K562 (cell line): ENCODE results near the gene RAI14. TPM values are rescaled to one million over a fixed set of nuclear protein-coding genes. Genes with fewer than 3 reads are reported as not detected.
A peak's percentile ranks its signal among the peaks of the same experiment; 100 is the strongest.

ENCODE experiments used
- ATAC-seq: fragments of 200-7000 bp; cut with Tn5 transposase; 3 replicates; pipeline ENCODE4 v1.9.1; 2020; ENCODE audit warnings: moderate library complexity
- BruUV-seq: library from RNA; stranded (reverse); fragments of 400-500 nt; replicated peaks from 2 replicates; lab custom pipeline; 2021; lab: Mats Ljungman, UMichigan
- CTCF ChIA-PET: fragments of 300-600 bp; formaldehyde crosslinking; extraction: SDS; loops from one replicate; lab custom pipeline; 2021; ENCODE audit warnings: low intra/inter-chr PET ratio; lab: Yijun Ruan, JAX
- POLR2A ChIA-PET: fragments of 300-600, 350-650 bp; sonication (Branson Sonifier 250); formaldehyde crosslinking; extraction: SDS; loops from one replicate; lab custom pipeline; 2021; ENCODE audit warnings: antibody characterized with exemption, inconsistent platforms; lab: Yijun Ruan, JAX
- DNase-seq, 4 experiments: peaks; one replicate each; pipeline versions ENCODE4 v3.0.0 to v3.0.0-alpha.2; 2011 to 2018; ENCODE audit warnings: low spot score in 3 of 4, mixed read lengths in 3 of 4; ENCODE audit errors: extremely low read depth in 1 of 4
- FAIRE-seq: peaks from 2 replicates; lab custom pipeline; 2011; peaks lifted over from hg19 to GRCh38; lab: Jason Lieb, UNC
- H2AFZ ChIP-seq: 2 replicates; pipeline ENCODE4 v1.6.0; 2011; ENCODE audit warnings: low read depth, low read length, control low read depth, inconsistent platforms
- H3K27ac ChIP-seq: fragments of 200-600 bp; 3 replicates; pipeline ENCODE4 v1.8.0; 2011; ENCODE audit warnings: low read depth, mild to moderate bottlenecking, control low read depth, inconsistent platforms, low read length, moderate library complexity, mixed read lengths; ENCODE audit errors: extremely low read depth
- H3K27me3 ChIP-seq, 2 experiments: fragments of 300-600 bp in 1 of 2; 2 replicates in 1 of 2; 3 replicates in 1 of 2; pipeline versions ENCODE4 v1.6.0 to v1.8.0; 2011; ENCODE audit warnings: inconsistent platforms in 2 of 2, low read length in 2 of 2, mild to moderate bottlenecking in 1 of 2, mixed read lengths in 1 of 2, moderate library complexity in 1 of 2; ENCODE audit not compliant: control insufficient read depth in 2 of 2, insufficient read depth in 2 of 2
- H3K36me3 ChIP-seq: fragments of 300-600 bp; 3 replicates; pipeline ENCODE4 v1.8.0; 2011; ENCODE audit warnings: mild to moderate bottlenecking, low read length, inconsistent platforms; ENCODE audit not compliant: control insufficient read depth, insufficient read depth
- H3K4me1 ChIP-seq, 2 experiments: fragments of 200-600 bp in 1 of 2; replicated peaks in 1 of 2; 2 replicates in 1 of 2; 3 replicates in 1 of 2; pipeline versions ENCODE4 v1.5.1 to v1.8.0; 2011; ENCODE audit warnings: inconsistent platforms in 2 of 2, low read length in 2 of 2, mild to moderate bottlenecking in 1 of 2, mixed read lengths in 1 of 2, moderate library complexity in 1 of 2; ENCODE audit not compliant: control insufficient read depth in 2 of 2, insufficient read depth in 2 of 2
- H3K4me2 ChIP-seq: 2 replicates; pipeline ENCODE4 v1.6.1; 2011; ENCODE audit warnings: low read length, control low read depth, inconsistent platforms, mixed read lengths; ENCODE audit not compliant: insufficient read depth
- H3K4me3 ChIP-seq: fragments of 200-600 bp; sonication (generic), shearing (Covaris generic); 2 replicates; pipeline ENCODE4 v1.5.1; 2016; ENCODE audit warnings: control low read depth, inconsistent platforms
- H3K79me2 ChIP-seq: fragments of 200-600 bp; 3 replicates; pipeline ENCODE4 v1.8.0; 2011; ENCODE audit warnings: low read length, inconsistent platforms; ENCODE audit not compliant: control insufficient read depth, insufficient read depth
- H3K9ac ChIP-seq, 2 experiments: 2 replicates each; pipeline versions ENCODE4 v1.6.0 to v1.6.1; 2011; ENCODE audit warnings: low read depth in 2 of 2, low read length in 2 of 2, control low read depth in 1 of 2, inconsistent platforms in 1 of 2, mild to moderate bottlenecking in 1 of 2, mixed read lengths in 1 of 2; ENCODE audit not compliant: insufficient read depth in 1 of 2
- H3K9me1 ChIP-seq: one replicate; pipeline ENCODE4 v1.6.0; 2011; ENCODE audit warnings: inconsistent platforms, mild to moderate bottlenecking, low read length, moderate library complexity; ENCODE audit not compliant: control insufficient read depth, insufficient read depth
- H3K9me3 ChIP-seq: replicated peaks from 2 replicates; pipeline ENCODE4 v1.5.1; 2011; ENCODE audit warnings: low read depth, low read length, inconsistent platforms; ENCODE audit not compliant: control insufficient read depth, insufficient read depth
- H4K20me1 ChIP-seq: replicated peaks from 2 replicates; pipeline ENCODE4 v1.6.1; 2011; ENCODE audit warnings: low read length, inconsistent platforms, mixed read lengths; ENCODE audit not compliant: control insufficient read depth, insufficient read depth
- CREB5 ChIP-seq: fragments of 250-450 bp; sonication (Bioruptor Pico); IDR thresholded peaks from 2 replicates; pipeline ENCODE4 v1.5.0; 2020; ENCODE audit warnings: mild to moderate bottlenecking
- ESRRB ChIP-seq: fragments of 250-450 bp; sonication (Bioruptor Pico); IDR thresholded peaks from 2 replicates; pipeline ENCODE4 v1.5.0; 2020; ENCODE audit warnings: mild to moderate bottlenecking, moderate library complexity, borderline replicate concordance
- FOS ChIP-seq: IDR thresholded peaks from 3 replicates; pipeline ENCODE4 v1.6.1; 2011; ENCODE audit not compliant: insufficient read length; ENCODE audit errors: extremely low read depth
- HMGN3 ChIP-seq: IDR thresholded peaks from 2 replicates; pipeline ENCODE4 v1.6.1; 2011; ENCODE audit warnings: borderline replicate concordance, low read depth, mild to moderate bottlenecking, mixed read lengths, low read length; ENCODE audit not compliant: insufficient read length; ENCODE audit errors: extremely low read depth
- HOMEZ ChIP-seq: fragments of 250-450 bp; sonication (Bioruptor Pico); IDR thresholded peaks from 2 replicates; pipeline ENCODE4 v1.4.0; 2020; ENCODE audit warnings: mild to moderate bottlenecking, moderate library complexity
- JUNB ChIP-seq: fragments of 450-650 bp; formaldehyde crosslinking; conservative IDR thresholded peaks from 2 replicates; pipeline ENCODE4 v1.4.0; 2020; ENCODE audit warnings: mild to moderate bottlenecking
- MNT ChIP-seq, 2 experiments: fragments of 450-650 bp; conservative IDR thresholded peaks; 2 replicates each; pipeline ENCODE4 v1.6.1; 2017; ENCODE audit warnings: mild to moderate bottlenecking in 2 of 2, moderate library complexity in 2 of 2
- NEUROD1 ChIP-seq: fragments of 150-350 bp; IDR thresholded peaks from 2 replicates; pipeline ENCODE4 v1.6.1; 2014; ENCODE audit warnings: borderline replicate concordance, low read length, low read depth; ENCODE audit not compliant: partially characterized antibody
- NUFIP1 ChIP-seq: fragments of 450-650 bp; IDR thresholded peaks from 2 replicates; pipeline ENCODE4 v1.6.1; 2018; ENCODE audit not compliant: partially characterized antibody
- PRPF4 ChIP-seq: fragments of 200-400 bp; formaldehyde crosslinking; IDR thresholded peaks from one replicate; pipeline ENCODE4 v1.6.1; 2017; ENCODE audit warnings: low read length, low read depth, mild to moderate bottlenecking; ENCODE audit not compliant: insufficient read depth, poor library complexity, severe bottlenecking
- SMAD1 ChIP-seq: fragments of 150-350 bp; IDR thresholded peaks from 2 replicates; pipeline ENCODE4 v1.6.1; 2014; ENCODE audit warnings: low read length, low read depth; ENCODE audit not compliant: partially characterized antibody
- U2AF2 ChIP-seq: fragments of 200-400 bp; formaldehyde crosslinking; optimal IDR thresholded peaks from 2 replicates; pipeline ENCODE3; 2017; ENCODE audit warnings: low read depth, mild to moderate bottlenecking, low read length
- ZNF263 ChIP-seq: sonication (generic); formaldehyde crosslinking; IDR thresholded peaks from 2 replicates; pipeline ENCODE4 v1.8.0; 2022; ENCODE audit warnings: mild to moderate bottlenecking, missing genetic modification reagents, borderline replicate concordance
- ZNF316 ChIP-seq: fragments of 450-650 bp; IDR thresholded peaks from 2 replicates; pipeline ENCODE4 v1.6.1; 2016
- ZNF445 ChIP-seq: fragments of 250-450 bp; sonication (Bioruptor Pico); IDR thresholded peaks from 2 replicates; pipeline ENCODE4 v1.4.0; 2020; ENCODE audit warnings: low read depth, mild to moderate bottlenecking, moderate library complexity
- WGBS: fragments of 100-300 bp; shearing (Covaris generic); methylation state at CpG from one replicate; pipeline ENCODE4 v1.1.6; 2016; ENCODE audit warnings: low coverage, mixed read lengths; ENCODE audit not compliant: insufficient coverage; ENCODE audit errors: missing lambda C conversion rate; 5-methylcytosine and 5-hydroxymethylcytosine counted together
- in situ Hi-C: fragments of 300-500 bp; cut with MboI; formaldehyde crosslinking; loops from 4 replicates; pipeline ENCODE4 v1.15.0; 2018; ENCODE audit warnings: inconsistent platforms, mixed read lengths
- intact Hi-C: fragments of 100-400 bp; cut with micrococcal nuclease; formaldehyde crosslinking; loops from 2 replicates; pipeline ENCODE4 v1.14.2; 2022
- polyA plus RNA-seq, 8 experiments: library from polyadenylated mRNA; depleted of rRNA in 4 of 8; stranded (reverse) in 5 of 8; unstranded in 3 of 8; fragments of >200 nt; fragmentation: Nextera tagmentation in 2 of 8; fragmentation: Illumina TruSeq in 1 of 8; extraction: Ambion mirVana in 2 of 8; extraction: Trizol in 1 of 8; gene quantifications; 2 replicates each; pipeline versions ENCODE4 v1.2.1 to v1.2.3, GENCODE V29; 2011 to 2014; ENCODE audit warnings: inconsistent platforms in 1 of 8, missing spikeins in 1 of 8
- total RNA-seq, 7 experiments: library from RNA; depleted of rRNA in 6 of 7; stranded (reverse); fragments of >200 nt in 6 of 7; fragmentation: Illumina TruSeq in 2 of 7; extraction: Trizol in 2 of 7; gene quantifications; 2 replicates each; pipeline versions ENCODE4 v1.2.1 to v1.2.3, GENCODE V29; 2011 to 2021; ENCODE audit warnings: low replicate concordance in 1 of 7

The RAI14 gene
- total and polyA plus RNA-seq, 9 of the 15 experiments (the other 6 are each of a cell fraction or from before 2014, with no cell fraction given) = 11.3 to 82.5 (median 34.8) TPM

- no peaks in the 10 kb centered on the region for H3K9me3 ChIP-seq
- DNase-seq (no peak), FAIRE-seq (no peak), ATAC-seq (no peak)
- no peaks in the 10 kb centered on the region for H3K79me2 ChIP-seq
- no peak overlapping the region for H3K4me2 ChIP-seq
- H3K9ac ChIP-seq = no peak overlapping the region
- ChIA-PET CTCF (no interaction called here), POLR2A (interaction anchor here (0.6 to 2.0 kb wide), 8 partner anchors 9 to 324 kb away, joined by 3 to 6 read pairs (median 3); no protein-coding TSS in a partner anchor)
- peaks cover 0 to 2% of the 10 kb centered on the region in 2 experiments; a peak in 1 of 5 replicates for H3K4me1 ChIP-seq
- H3K27me3 ChIP-seq = no peaks in the 10 kb centered on the region
- 0 out of 2 replicates have a peak overlapping the region, but pooled peaks have one; percentile 28 for H2AFZ ChIP-seq
- in situ Hi-C loops = no loop called here
- TF ChIP-seq U2AF2 = no peak
- no peak for TF ChIP-seq NEUROD1
- no peak for TF ChIP-seq FOS
- TF ChIP-seq ESRRB (CRISPR knock-in tag) = no peak
- TF ChIP-seq ZNF316 = no peak
- TF ChIP-seq PRPF4 = no peak
- no peak for TF ChIP-seq JUNB
- TF ChIP-seq CREB5 (CRISPR knock-in tag) = no peak
- TF ChIP-seq MNT (conservative IDR thresholded peaks at IDR 0.05) = no peak
- TF ChIP-seq HOMEZ (CRISPR knock-in tag) = no peak
- no peak for TF ChIP-seq ZNF445
- TF ChIP-seq NUFIP1 = no peak
- no peak for TF ChIP-seq ZNF263 (CRISPR knock-in tag)
- TF ChIP-seq SMAD1 = no peak
- TF ChIP-seq HMGN3 = no peak
- intact Hi-C loops = no loop called here
- no peak overlapping the region for H3K4me3 ChIP-seq
- BruUV-seq = no TSS peak
- H3K27ac ChIP-seq = no peak overlapping the region
- H3K36me3 ChIP-seq = no peaks in the 10 kb centered on the region
- no peaks in the 10 kb centered on the region for H4K20me1 ChIP-seq
- 8% methylated on average over 1 of the region's 1 CpG for WGBS
- H3K9me1 ChIP-seq = no peaks in the 10 kb centered on the region
Measured at GRCh38 chr5:34625246-34625645, 30.9 kb upstream of the RAI14 start.
